ENCODE data around the gene PCSK6. TPM values are rescaled to one million over a fixed set of nuclear protein-coding genes. Genes with fewer than 3 reads are reported as not detected.
"Not testable (repeated sequence)": the region's sequence is repeated elsewhere in the genome, so short reads cannot be mapped to it uniquely, and the experiment has no call there.

PCSK6 gene
- total RNA-seq, 1 donor from 2014 or later: 3.7 TPM

- H3K4me3 ChIP-seq (ENCODE audit: low read depth, low read length): no peak overlapping the region
- no peak for DNase-seq (ENCODE audit: low read depth)
- no peak for TF ChIP-seq CTCF (conservative IDR thresholded peaks at IDR 0.05; ENCODE audit: low read depth, low read length)
Observed at GRCh38 chr15:101427606-101428487, 61.7 kb downstream of the PCSK6 start.

GRCh38 chr15:101426761-101427333 is 62.7 kb downstream of the PCSK6 start:
- DNase-seq (ENCODE audit: low read depth): no peak
- no peak overlapping the region for H3K4me3 ChIP-seq (ENCODE audit: low read depth, low read length)
- no peak for TF ChIP-seq CTCF (conservative IDR thresholded peaks at IDR 0.05; ENCODE audit: low read depth, low read length)

- TF ChIP-seq CTCF (conservative IDR thresholded peaks at IDR 0.05; ENCODE audit: low read depth, low read length): no peak
- no peak for DNase-seq (ENCODE audit: low read depth)
Observed at GRCh38 chr15:101425787-101426365, 63.6 kb downstream of the PCSK6 start.

GRCh38 chr15:101424984-101425383 is 64.5 kb downstream of the PCSK6 start:
- TF ChIP-seq CTCF (conservative IDR thresholded peaks at IDR 0.05; ENCODE audit: low read depth, low read length): no peak
- DNase-seq (ENCODE audit: low read depth): no peak
- no peak overlapping the region for H3K4me3 ChIP-seq (ENCODE audit: low read depth, low read length)

More at GRCh38 chr15:101425787-101426365, 63.6 kb downstream of the PCSK6 start:
- H3K4me3 ChIP-seq (ENCODE audit: low read depth, low read length): no peak overlapping the region

- no peak for TF ChIP-seq CTCF (conservative IDR thresholded peaks at IDR 0.05; ENCODE audit: low read depth, low read length)
- no peak overlapping the region for H3K4me3 ChIP-seq (ENCODE audit: low read depth, low read length)
Observed at GRCh38 chr15:101420232-101420631, 69.3 kb downstream of the PCSK6 start.

GRCh38 chr15:101416475-101416874 is 73.0 kb downstream of the PCSK6 start:
- H3K4me3 ChIP-seq (ENCODE audit: low read depth, low read length); DNase-seq (ENCODE audit: low read depth): not testable (repeated sequence)

More at GRCh38 chr15:101420232-101420631, 69.3 kb downstream of the PCSK6 start:
- no peak for DNase-seq (ENCODE audit: low read depth)

- DNase-seq (ENCODE audit: low read depth): no peak
- TF ChIP-seq CTCF (conservative IDR thresholded peaks at IDR 0.05; ENCODE audit: low read depth, low read length): no peak
- H3K4me3 ChIP-seq (ENCODE audit: low read depth, low read length): no peak overlapping the region
Observed at GRCh38 chr15:101413239-101413638, 76.3 kb downstream of the PCSK6 start.
